H1 (cell line): Measurements from ENCODE around the gene RB1. TPM values are rescaled to one million over a fixed set of nuclear protein-coding genes. Genes with fewer than 3 reads are reported as not detected.

Experiments
- E2F6 ChIP-seq: IDR thresholded peaks from 2 replicates; pipeline ENCODE4 v1.6.1; 2012; ENCODE audit warnings: inconsistent platforms
- RAD21 ChIP-seq, 2 experiments: IDR thresholded peaks in 1 of 2; conservative IDR thresholded peaks in 1 of 2; 2 replicates each; pipeline ENCODE4 v1.6.1; 2011; ENCODE audit warnings: low read depth in 2 of 2, low read length in 2 of 2, improper control_type of control experiment in 1 of 2, inconsistent platforms in 1 of 2, mild to moderate bottlenecking in 1 of 2, moderate library complexity in 1 of 2
- polyA plus RNA-seq, 7 experiments: library from polyadenylated mRNA; depleted of rRNA in 3 of 7; stranded (reverse) in 5 of 7; unstranded in 2 of 7; fragments of >200 nt in 5 of 7; fragments of 200-250 nt in 2 of 7; gene quantifications; 1 replicate in 5 of 7; 2 replicates in 1 of 7; 4 replicates in 1 of 7; pipeline versions ENCODE4 v1.2.1 to v1.2.3, GENCODE V29; 2011 to 2013; ENCODE audit warnings: missing spikeins in 2 of 7, mixed read lengths in 2 of 7
- total RNA-seq: library from RNA; stranded (reverse); fragmentation: NEBNext Ultra II Directional; extraction: Animal tissue kit (Norgen Biotek cat#: 25700); gene quantifications from 2 replicates; pipeline ENCODE4 v1.2.1, GENCODE V29; 2021
- TF ChIP-seq, protein P1 (sequence below): IDR thresholded peaks from 2 replicates; pipeline ENCODE4 v1.6.1; 2011; ENCODE audit warnings: low read depth, mild to moderate bottlenecking, low read length; ENCODE audit not compliant: insufficient read depth

Gene RB1
- total and polyA plus RNA-seq, 2 of the 8 experiments (the other 6 are each of a cell fraction or from before 2014, with no cell fraction given), result 4.1 to 17.5 TPM

- TF ChIP-seq RAD21 (IDR thresholded peaks at IDR 0.05 in 1 of 2, conservative IDR thresholded peaks at IDR 0.05 in 1 of 2; ENCODE audit: low read depth in 2 of 2, low read length in 2 of 2) (no peak), E2F6 (no peak)
- TF ChIP-seq, protein P1, sequence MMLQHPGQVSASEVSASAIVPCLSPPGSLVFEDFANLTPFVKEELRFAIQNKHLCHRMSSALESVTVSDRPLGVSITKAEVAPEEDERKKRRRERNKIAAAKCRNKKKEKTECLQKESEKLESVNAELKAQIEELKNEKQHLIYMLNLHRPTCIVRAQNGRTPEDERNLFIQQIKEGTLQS, result no peak
Observed at GRCh38 chr13:48402325-48402932, 98.9 kb downstream of the RB1 start (continued).
